H1 (cell line): ENCODE results near the gene SAA1.

ENCODE experiments used
- ASH2L ChIP-seq: fragments of 200-600, 300-600 bp; sonication (generic); IDR thresholded peaks from one replicate; pipeline ENCODE4 v1.7.1; 2017; ENCODE audit warnings: low read length
- BCL11A ChIP-seq, 2 experiments: IDR thresholded peaks; one replicate each; pipeline ENCODE4 v1.6.1; 2011; ENCODE audit warnings: low read depth in 2 of 2, low read length in 2 of 2, mild to moderate bottlenecking in 2 of 2
- CHD2 ChIP-seq: IDR thresholded peaks from 2 replicates; pipeline ENCODE4 v1.6.1; 2012; ENCODE audit warnings: low read length, improper control_type of control experiment
- CREB1 ChIP-seq: IDR thresholded peaks from 2 replicates; pipeline ENCODE4 v1.6.1; 2012; ENCODE audit warnings: inconsistent platforms
- EP300 ChIP-seq, 2 experiments: IDR thresholded peaks; 1 replicate in 1 of 2; 2 replicates in 1 of 2; pipeline ENCODE4 v1.6.1; 2011 to 2012; ENCODE audit warnings: low read depth in 2 of 2, low read length in 2 of 2, mild to moderate bottlenecking in 2 of 2, borderline replicate concordance in 1 of 2, inconsistent platforms in 1 of 2, moderate library complexity in 1 of 2
- EZH2 ChIP-seq: fragments of 200-600 bp; sonication (generic); IDR thresholded peaks from 2 replicates; pipeline ENCODE4 v1.7.1; 2012; ENCODE audit warnings: low read depth, mild to moderate bottlenecking, moderate library complexity, low read length, inconsistent platforms; ENCODE audit not compliant: severe bottlenecking
- GTF2F1 ChIP-seq: IDR thresholded peaks from 2 replicates; pipeline ENCODE4 v1.6.1; 2012; ENCODE audit warnings: low read depth, low read length, improper control_type of control experiment, borderline replicate concordance
- POLR2A ChIP-seq, 2 experiments: IDR thresholded peaks; 1 replicate in 1 of 2; 2 replicates in 1 of 2; pipeline ENCODE4 v1.6.1; 2011; ENCODE audit warnings: low read depth in 2 of 2, low read length in 2 of 2, mild to moderate bottlenecking in 2 of 2; ENCODE audit errors: control extremely low read depth in 1 of 2
- POLR2AphosphoS5 ChIP-seq: IDR thresholded peaks from 2 replicates; pipeline ENCODE4 v1.6.1; 2011; ENCODE audit warnings: low read depth, low read length
- SRF ChIP-seq: IDR thresholded peaks from 2 replicates; pipeline ENCODE4 v1.6.1; 2011; ENCODE audit warnings: mild to moderate bottlenecking, low read depth, low read length, moderate library complexity
- TAF1 ChIP-seq: IDR thresholded peaks from 2 replicates; pipeline ENCODE4 v1.6.1; 2011; ENCODE audit warnings: mild to moderate bottlenecking, low read depth, low read length
- TBP ChIP-seq: IDR thresholded peaks from 2 replicates; pipeline ENCODE4 v1.6.1; 2011; ENCODE audit warnings: low read depth, low read length, improper control_type of control experiment
- ZNF274 ChIP-seq: IDR thresholded peaks from 2 replicates; pipeline ENCODE4 v1.7.0; 2012; ENCODE audit warnings: low read length, borderline replicate concordance; ENCODE audit errors: extremely low read depth
- TF ChIP-seq, protein P1 (sequence below), 3 experiments: IDR thresholded peaks; 1 replicate in 2 of 3; 2 replicates in 1 of 3; pipeline versions ENCODE4 v1.5.1 to v1.6.1; 2011; ENCODE audit warnings: low read length in 3 of 3, mild to moderate bottlenecking in 3 of 3, inconsistent platforms in 2 of 3, low read depth in 1 of 3, moderate library complexity in 1 of 3; ENCODE audit not compliant: insufficient read depth in 1 of 3; ENCODE audit errors: control extremely low read depth in 1 of 3

DNA sequence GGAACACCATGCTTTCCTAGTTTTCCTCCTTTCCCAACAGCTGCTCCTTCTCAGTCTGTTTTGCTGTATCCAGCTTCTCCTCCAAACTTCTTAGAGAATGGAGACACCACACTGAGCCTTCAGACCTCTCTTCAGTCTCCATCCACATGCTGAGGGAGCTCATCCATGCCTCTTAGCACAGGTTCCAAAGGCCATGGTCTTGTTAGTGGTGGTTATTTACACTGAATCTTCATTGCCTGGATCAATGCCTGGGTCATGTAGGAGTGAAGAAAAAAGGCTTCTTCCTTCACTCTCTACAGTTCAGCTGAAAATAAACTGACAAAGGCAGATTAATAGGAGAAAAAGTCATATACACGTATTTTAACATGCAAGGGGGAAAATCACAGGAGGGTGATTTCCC, 26.4 kb upstream of the SAA1 start:
- TF ChIP-seq GTF2F1 (no peak), TAF1 (no peak), ZNF274 (no peak), EZH2 (no peak), TBP (no peak), POLR2AphosphoS5 (no peak), POLR2A (IDR thresholded peaks at IDR 0.05; ENCODE audit: control extremely low read depth in 1 of 2, low read depth in 2 of 2, low read length in 2 of 2) (no peak), ASH2L (no peak), BCL11A (IDR thresholded peaks at IDR 0.05; ENCODE audit: low read depth in 2 of 2, low read length in 2 of 2) (no peak), CREB1 (no peak), CHD2 (no peak), SRF (no peak), EP300 (IDR thresholded peaks at IDR 0.05; ENCODE audit: borderline replicate concordance in 1 of 2, low read depth in 2 of 2, low read length in 2 of 2) (no peak)
- TF ChIP-seq, protein P1, sequence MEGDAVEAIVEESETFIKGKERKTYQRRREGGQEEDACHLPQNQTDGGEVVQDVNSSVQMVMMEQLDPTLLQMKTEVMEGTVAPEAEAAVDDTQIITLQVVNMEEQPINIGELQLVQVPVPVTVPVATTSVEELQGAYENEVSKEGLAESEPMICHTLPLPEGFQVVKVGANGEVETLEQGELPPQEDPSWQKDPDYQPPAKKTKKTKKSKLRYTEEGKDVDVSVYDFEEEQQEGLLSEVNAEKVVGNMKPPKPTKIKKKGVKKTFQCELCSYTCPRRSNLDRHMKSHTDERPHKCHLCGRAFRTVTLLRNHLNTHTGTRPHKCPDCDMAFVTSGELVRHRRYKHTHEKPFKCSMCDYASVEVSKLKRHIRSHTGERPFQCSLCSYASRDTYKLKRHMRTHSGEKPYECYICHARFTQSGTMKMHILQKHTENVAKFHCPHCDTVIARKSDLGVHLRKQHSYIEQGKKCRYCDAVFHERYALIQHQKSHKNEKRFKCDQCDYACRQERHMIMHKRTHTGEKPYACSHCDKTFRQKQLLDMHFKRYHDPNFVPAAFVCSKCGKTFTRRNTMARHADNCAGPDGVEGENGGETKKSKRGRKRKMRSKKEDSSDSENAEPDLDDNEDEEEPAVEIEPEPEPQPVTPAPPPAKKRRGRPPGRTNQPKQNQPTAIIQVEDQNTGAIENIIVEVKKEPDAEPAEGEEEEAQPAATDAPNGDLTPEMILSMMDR (IDR thresholded peaks at IDR 0.05; ENCODE audit: control extremely low read depth in 1 of 3, insufficient read depth in 1 of 3, low read depth in 1 of 3, low read length in 3 of 3), result no peak
